Stomach smooth muscle (tissue), 2 donors: ENCODE measurements around the gene NF1.
"Not testable (repeated sequence)": the region's sequence is repeated elsewhere in the genome, so short reads cannot be mapped to it uniquely, and the experiment has no call there.

Experiments
- H3K27ac ChIP-seq: one replicate; pipeline ENCODE4 v1.7.0; 2013; ENCODE audit warnings: mild to moderate bottlenecking, low read length, inconsistent platforms
- H3K27me3 ChIP-seq, 2 donors: one replicate each; pipeline ENCODE4 v1.7.0; 2013; ENCODE audit warnings: low read length in 2 of 2; ENCODE audit not compliant: insufficient read depth in 2 of 2, control insufficient read depth in 1 of 2
- H3K36me3 ChIP-seq, 2 donors: one replicate each; pipeline ENCODE4 v1.7.0; 2013; ENCODE audit warnings: low read length in 2 of 2; ENCODE audit not compliant: control insufficient read depth in 2 of 2, insufficient read depth in 2 of 2
- H3K4me1 ChIP-seq: one replicate; pipeline ENCODE4 v1.7.0; 2013; ENCODE audit warnings: low read length; ENCODE audit not compliant: control insufficient read depth, insufficient read depth
- H3K4me3 ChIP-seq, 2 donors: one replicate each; pipeline ENCODE4 v1.7.0; 2013; ENCODE audit warnings: low read length in 2 of 2
- H3K9ac ChIP-seq, 2 donors: one replicate each; pipeline ENCODE4 v1.7.0; 2013; ENCODE audit warnings: low read length in 2 of 2, mild to moderate bottlenecking in 1 of 2
- H3K9me3 ChIP-seq, 2 donors: one replicate each; pipeline ENCODE4 v1.7.0; 2013; ENCODE audit warnings: low read length in 2 of 2; ENCODE audit not compliant: control insufficient read depth in 2 of 2
- donor health status: healthy.
- donor health status: Pancreatic carcinoma.

NF1 gene

DNA sequence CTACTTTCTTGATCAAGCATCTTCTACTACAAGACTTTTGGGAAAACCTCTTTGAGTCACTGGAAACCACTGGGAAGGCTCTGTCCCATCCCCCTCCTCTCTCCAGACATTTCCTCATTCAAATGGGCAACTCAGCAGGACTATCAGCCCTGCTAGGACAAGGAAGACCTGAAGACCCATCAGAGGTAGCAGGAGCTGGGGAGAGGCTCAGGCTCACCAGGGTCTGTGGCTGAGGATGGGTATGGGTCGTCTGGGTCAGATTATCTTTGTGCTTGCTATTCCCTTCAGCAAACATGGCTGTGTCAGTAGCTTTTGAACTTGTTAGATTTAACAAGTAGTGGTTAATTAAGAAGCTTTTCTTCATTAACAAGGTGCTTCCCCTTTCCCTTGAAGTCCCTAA is 15.0 kb upstream of the NF1 start:
- no peaks in the 10 kb centered on the region for H3K36me3 ChIP-seq
- no peaks in the 10 kb centered on the region for H3K9me3 ChIP-seq
- H3K27ac ChIP-seq, result no peak overlapping the region
- no peaks in the 10 kb centered on the region for H3K4me1 ChIP-seq
- H3K9ac ChIP-seq, result no peak overlapping the region
- no peak overlapping the region for H3K4me3 ChIP-seq
- H3K27me3 ChIP-seq, result no peaks in the 10 kb centered on the region

DNA sequence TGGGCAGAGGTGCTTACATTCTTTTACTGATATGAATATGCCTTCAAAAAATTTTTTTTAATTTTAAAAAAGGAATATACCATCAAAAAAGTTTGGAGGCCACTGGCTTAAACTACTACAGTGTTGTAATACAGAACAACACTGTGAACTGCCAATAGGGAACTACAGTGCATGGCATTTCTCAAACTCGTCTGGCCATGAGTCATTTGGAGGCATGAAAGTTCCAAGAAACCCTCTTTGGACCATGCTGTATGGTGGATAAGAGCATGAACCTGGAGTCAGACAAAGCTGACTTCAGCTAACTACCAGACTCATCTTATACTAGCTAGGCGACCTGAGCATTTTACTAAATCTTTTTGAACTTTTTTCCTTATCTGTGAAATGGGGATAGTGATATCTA is 9.2 kb upstream of the NF1 start:
- Histone ChIP-seq H3K4me3 (no peak overlapping the region), H3K36me3 (no peaks in the 10 kb centered on the region), H3K27me3 (no peaks in the 10 kb centered on the region)

DNA sequence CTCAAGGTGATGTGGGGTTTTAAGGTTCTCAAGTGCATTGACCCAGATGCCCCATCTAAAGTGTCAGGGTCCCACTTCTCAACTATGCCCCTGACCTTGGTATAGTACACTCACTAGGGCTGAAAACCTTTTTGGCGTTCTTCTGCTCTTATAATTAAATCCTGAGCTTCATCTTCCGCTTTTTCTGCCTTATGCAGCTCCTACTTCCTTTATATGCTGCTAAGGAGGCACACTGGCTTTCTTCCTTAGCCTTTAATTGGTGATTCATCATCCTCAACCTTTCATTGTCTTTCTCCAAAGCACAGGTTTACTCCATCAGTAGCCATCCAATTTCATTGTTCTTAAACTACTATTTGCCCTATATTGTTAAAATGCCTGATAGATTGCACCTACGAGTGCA is 5.3 kb upstream of the NF1 start:
- no peaks in the 10 kb centered on the region for H3K4me1 ChIP-seq
- H3K9ac ChIP-seq, result no peak overlapping the region

More for the DNA sequence above, 9.2 kb upstream of the NF1 start:
- Histone ChIP-seq H3K9me3 (no peaks in the 10 kb centered on the region), H3K4me1 (no peaks in the 10 kb centered on the region), H3K27ac (no peak overlapping the region), H3K9ac (no peak overlapping the region)

DNA sequence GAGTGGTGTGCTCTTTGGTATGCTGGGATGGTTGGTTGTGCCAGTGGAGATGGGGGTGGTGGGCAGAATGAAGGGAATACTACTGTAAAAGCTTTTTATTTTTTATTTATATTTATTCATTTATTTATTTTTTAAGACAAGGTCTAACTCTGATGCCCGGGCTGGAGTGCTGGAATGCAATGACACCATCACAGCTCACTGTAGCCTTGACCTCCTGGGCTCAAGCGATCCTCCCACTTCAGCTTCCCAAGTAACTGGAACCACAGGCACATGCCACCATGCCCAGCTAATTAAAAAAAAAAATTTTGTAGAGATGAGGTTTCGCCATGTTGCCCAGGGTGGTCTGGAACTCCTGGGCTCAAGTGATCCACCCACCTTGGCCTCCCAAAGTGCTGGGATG is 4.1 kb upstream of the NF1 start:
- not testable (repeated sequence) for H3K36me3 ChIP-seq, H3K4me3 ChIP-seq, H3K9ac ChIP-seq, H3K27ac ChIP-seq, H3K9me3 ChIP-seq, H3K4me1 ChIP-seq, H3K27me3 ChIP-seq

More for the DNA sequence above, 5.3 kb upstream of the NF1 start:
- no peak overlapping the region for H3K4me3 ChIP-seq
- H3K27me3 ChIP-seq, result no peaks in the 10 kb centered on the region
- H3K27ac ChIP-seq, result no peak overlapping the region
- no peaks in the 10 kb centered on the region for H3K36me3 ChIP-seq
- H3K9me3 ChIP-seq, result no peaks in the 10 kb centered on the region

DNA sequence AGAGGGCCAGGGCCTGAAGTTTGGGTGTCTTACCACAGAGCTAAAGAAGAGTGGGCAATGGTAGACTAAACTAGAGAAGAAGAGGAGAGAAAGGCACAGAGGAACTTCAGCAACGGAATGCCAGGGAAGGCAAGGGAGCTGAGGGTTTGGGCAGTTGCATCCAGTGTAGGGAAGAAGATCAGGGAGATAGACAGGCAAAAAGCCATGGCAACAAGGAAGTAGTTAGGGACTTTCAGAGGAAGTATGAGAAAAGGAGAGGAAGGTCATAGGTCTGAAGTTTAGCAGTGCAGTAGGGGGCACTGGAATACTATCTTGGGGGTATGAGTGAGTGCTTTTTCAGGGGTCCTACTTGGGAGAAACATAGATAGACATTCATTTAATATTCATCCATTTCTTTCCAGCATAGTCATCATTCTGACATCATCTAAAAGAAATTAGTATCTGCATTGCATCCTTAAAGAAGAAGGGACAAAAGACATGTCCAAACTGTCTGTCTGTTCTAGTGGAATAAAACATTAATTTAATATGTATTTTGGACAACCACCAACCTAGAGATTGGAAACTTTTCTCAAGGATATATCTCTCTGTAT is 2.2 kb upstream of the NF1 start:
- H3K9ac ChIP-seq, result no peak overlapping the region
- H3K27ac ChIP-seq, result no peak overlapping the region
- no peaks in the 10 kb centered on the region for H3K9me3 ChIP-seq
- H3K4me1 ChIP-seq, result peaks cover 13% of the 10 kb centered on the region
- H3K4me3 ChIP-seq, result no peak overlapping the region
- no peaks in the 10 kb centered on the region for H3K27me3 ChIP-seq
- H3K36me3 ChIP-seq, result no peaks in the 10 kb centered on the region

DNA sequence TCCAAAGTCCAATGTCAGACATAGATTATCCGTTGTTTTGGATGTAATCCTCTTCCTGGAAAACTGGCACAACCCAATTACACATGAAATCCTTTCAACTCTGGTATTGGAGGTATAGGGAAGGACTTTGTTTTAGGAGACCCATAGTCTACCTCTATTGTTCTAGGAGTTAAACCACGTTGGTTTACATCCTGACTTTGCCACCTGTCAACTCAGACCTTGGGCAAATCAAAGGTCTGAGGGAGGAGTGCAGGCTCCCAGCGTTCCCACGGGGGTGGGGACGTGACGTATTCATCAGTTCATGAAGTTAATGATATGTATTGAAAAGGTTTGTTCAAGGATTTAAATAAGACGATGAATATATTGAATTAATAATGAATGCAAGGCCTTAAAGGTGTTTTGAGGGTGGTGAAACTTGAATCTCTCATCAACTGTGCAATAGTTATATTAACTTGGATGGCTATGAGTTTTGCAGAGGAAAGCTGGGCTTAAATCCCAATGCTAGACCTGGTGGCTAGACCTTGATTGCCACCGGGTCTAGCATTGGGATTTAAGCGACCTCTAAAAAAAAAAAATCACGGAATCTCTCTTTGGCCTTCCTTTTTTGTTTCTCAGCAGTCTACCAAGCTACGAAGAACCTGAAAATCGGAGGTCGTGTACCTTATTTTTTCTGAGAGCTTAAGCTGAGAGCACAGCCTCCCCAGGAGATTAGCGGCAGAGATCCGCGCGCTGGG is 744 bp upstream of the NF1 start:
- H3K9ac ChIP-seq, result peak overlapping the region; percentile 42 to 90

DNA sequence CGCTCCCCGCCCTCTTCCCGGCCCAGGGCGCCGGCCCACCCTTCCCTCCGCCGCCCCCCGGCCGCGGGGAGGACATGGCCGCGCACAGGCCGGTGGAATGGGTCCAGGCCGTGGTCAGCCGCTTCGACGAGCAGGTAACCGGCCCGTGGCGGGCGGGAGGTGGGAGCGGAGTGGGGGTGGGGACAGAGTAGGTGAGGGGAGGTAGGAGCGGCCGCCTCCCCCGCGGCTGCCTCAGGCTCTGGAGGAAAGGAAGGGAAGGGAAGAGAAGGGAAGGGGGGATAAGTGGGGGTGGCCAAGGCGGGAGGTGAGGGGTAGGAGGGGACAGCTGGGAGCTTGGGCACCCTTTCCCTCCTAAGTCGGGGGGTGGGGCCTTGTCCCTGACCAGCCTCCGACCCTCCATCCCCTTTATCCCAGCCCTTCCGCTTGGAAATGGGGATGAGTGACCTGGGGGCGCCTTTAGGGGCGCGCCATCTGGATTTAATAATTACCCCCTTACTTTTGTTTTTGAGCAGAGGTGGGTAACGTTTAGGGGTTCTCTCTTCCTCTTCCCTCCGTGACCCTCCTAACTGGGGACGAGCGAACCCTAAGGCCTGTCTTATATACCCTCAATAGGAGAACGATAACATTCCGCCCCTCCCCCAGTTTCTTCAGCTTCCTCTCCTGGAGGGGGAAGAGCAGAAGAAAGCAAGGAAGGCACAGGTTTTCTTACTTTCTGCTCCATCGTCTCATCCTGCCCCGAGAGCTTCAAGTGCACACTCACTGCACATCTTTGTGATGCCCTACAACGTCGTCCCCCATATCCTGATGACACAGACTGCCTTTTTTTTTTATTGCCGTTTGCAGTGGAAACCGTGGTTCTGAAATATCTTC is 694 bp downstream of the NF1 start:
- no peaks in the 10 kb centered on the region for H3K9me3 ChIP-seq
- no peaks in the 10 kb centered on the region for H3K36me3 ChIP-seq
- H3K4me1 ChIP-seq, result peaks cover 13% of the 10 kb centered on the region
- no peaks in the 10 kb centered on the region for H3K27me3 ChIP-seq
- H3K27ac ChIP-seq, result peak overlapping the region; percentile 80
- peak overlapping the region; percentile 81 to 98 for H3K4me3 ChIP-seq
- peak overlapping the region; percentile 79 to 90 for H3K9ac ChIP-seq

More for the DNA sequence above, 744 bp upstream of the NF1 start:
- Histone ChIP-seq H3K4me1 (peaks cover 13% of the 10 kb centered on the region), H3K36me3 (no peaks in the 10 kb centered on the region), H3K4me3 (peak overlapping the region; percentile 81 to 98), H3K9me3 (no peaks in the 10 kb centered on the region), H3K27me3 (no peaks in the 10 kb centered on the region), H3K27ac (peak overlapping the region; percentile 80)

DNA sequence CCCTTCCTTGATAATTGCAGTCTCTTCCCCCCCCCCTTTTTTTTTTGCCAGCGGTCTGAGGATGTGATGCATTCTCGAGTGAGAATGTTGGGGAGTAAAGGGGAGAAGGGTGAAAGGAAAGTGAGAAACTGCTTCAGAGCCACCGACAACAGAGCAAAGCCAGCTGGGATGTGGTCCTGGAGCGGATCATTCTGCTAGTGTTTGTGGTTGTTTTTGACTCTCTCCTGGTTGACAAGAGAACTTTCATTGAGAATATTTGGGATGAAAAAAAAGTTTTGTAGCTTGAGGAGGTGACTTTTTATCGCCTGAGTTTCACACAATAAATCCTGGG is 1.3 kb downstream of the NF1 start:
- H3K9ac ChIP-seq, result peak overlapping the region; percentile 79 to 90
- peak overlapping the region; percentile 81 to 98 for H3K4me3 ChIP-seq
- peak overlapping the region; percentile 80 for H3K27ac ChIP-seq
- H3K27me3 ChIP-seq, result no peaks in the 10 kb centered on the region
- no peaks in the 10 kb centered on the region for H3K9me3 ChIP-seq
- H3K36me3 ChIP-seq, result no peaks in the 10 kb centered on the region
- H3K4me1 ChIP-seq, result peaks cover 13% of the 10 kb centered on the region

DNA sequence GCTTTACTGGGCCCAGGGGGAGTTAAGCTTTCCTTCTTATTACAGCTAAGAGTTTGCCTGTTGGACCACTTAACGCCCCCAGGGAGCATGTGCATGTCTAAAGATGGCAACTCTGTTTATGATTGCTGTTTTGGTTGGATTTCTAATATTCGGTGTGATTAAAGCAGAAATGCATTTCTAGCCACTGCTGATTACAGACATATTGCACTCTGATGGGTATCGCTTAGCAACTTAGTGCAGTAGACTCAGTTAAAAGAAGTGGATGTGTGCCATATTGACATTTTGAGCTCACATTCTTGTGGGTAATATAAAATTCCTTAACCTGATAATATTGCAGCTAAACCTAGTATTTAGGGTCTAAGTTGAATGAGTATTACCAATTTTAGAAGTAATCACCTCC is 4.2 kb downstream of the NF1 start:
- no peaks in the 10 kb centered on the region for H3K27me3 ChIP-seq
- H3K4me3 ChIP-seq, result no peak overlapping the region
- H3K36me3 ChIP-seq, result no peaks in the 10 kb centered on the region
- H3K4me1 ChIP-seq, result peaks cover 13% of the 10 kb centered on the region
- no peak overlapping the region for H3K27ac ChIP-seq
- no peak overlapping the region for H3K9ac ChIP-seq
- no peaks in the 10 kb centered on the region for H3K9me3 ChIP-seq

DNA sequence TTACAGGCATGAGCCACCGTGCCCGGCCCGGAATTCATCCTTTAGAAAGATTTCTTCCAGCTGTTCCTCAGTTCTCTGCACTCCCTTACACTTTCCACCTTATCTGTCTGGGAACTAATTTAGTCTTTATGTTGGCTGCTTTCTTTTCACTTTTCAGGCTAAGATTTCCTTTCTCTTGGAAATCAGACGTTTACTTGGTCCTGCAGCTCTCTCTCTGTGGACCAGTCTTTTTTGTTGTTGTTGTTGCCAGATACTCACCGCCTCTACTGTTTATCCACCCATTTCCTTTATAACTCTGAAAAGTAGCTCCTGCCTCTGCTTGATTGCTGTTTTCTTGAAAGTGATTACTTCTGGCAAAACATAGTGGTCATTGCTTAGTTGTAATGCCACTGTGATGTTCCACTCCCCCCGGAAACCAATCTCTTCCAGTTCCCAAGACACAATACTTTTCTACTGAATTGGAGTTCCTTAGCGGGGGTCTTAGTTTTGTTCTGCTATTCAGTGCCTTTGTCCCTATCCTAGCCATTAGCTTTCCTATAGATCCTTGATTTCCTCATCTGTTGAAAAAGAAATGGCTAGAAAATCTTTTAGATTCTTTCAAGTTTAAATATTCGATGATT is 6.2 kb downstream of the NF1 start:
- Histone ChIP-seq H3K9ac (no peak overlapping the region), H3K9me3 (no peaks in the 10 kb centered on the region), H3K4me3 (no peak overlapping the region), H3K36me3 (no peaks in the 10 kb centered on the region), H3K27me3 (no peaks in the 10 kb centered on the region), H3K4me1 (peaks cover 7% of the 10 kb centered on the region), H3K27ac (no peak overlapping the region)
